HepG2 (cell line): ENCODE results near the gene HYCC1. TPM values are rescaled to one million over a fixed set of nuclear protein-coding genes. Genes with fewer than 3 reads are reported as not detected.

Experiments
- CCDC6 ChIP-seq: sonication (generic); formaldehyde crosslinking; IDR thresholded peaks from 2 replicates; pipeline ENCODE4 v1.8.1; 2022; ENCODE audit warnings: mild to moderate bottlenecking, missing genetic modification reagents, moderate library complexity
- DMAP1 ChIP-seq: IDR thresholded peaks from 2 replicates; pipeline ENCODE4 v1.6.1; 2016
- FLYWCH1 ChIP-seq: sonication (generic); formaldehyde crosslinking; IDR thresholded peaks from 2 replicates; pipeline ENCODE4 v1.8.1; 2023; ENCODE audit warnings: mild to moderate bottlenecking, missing genetic modification reagents
- FOSL1 ChIP-seq: sonication (generic); formaldehyde crosslinking; IDR thresholded peaks from 2 replicates; pipeline ENCODE4 v1.9.0; 2021; ENCODE audit warnings: missing genetic modification reagents, borderline replicate concordance
- HNRNPUL1 ChIP-seq: fragments of 200-400 bp; formaldehyde crosslinking; IDR thresholded peaks from 2 replicates; pipeline ENCODE4 v1.6.1; 2017; ENCODE audit warnings: low read depth, mild to moderate bottlenecking, low read length, moderate library complexity
- MTA1 ChIP-seq: sonication (generic); formaldehyde crosslinking; IDR thresholded peaks from 2 replicates; pipeline ENCODE4 v1.4.0; 2020; ENCODE audit warnings: missing genetic modification reagents, mild to moderate bottlenecking, borderline replicate concordance
- PHF5A ChIP-seq: IDR thresholded peaks from one replicate; pipeline ENCODE4 v1.6.1; 2018; ENCODE audit warnings: low read depth, missing genetic modification reagents; ENCODE audit not compliant: unreplicated experiment
- STAG1 ChIP-seq: sonication (generic); formaldehyde crosslinking; IDR thresholded peaks from 2 replicates; pipeline ENCODE4 v1.4.0; 2020; ENCODE audit warnings: missing genetic modification reagents
- TCF12 ChIP-seq, 2 experiments: fragments of 450-650 bp in 1 of 2; sonication (generic) in 1 of 2; formaldehyde crosslinking in 1 of 2; IDR thresholded peaks; 2 replicates each; pipeline versions ENCODE4 v1.6.1 to v1.8.0; 2017 to 2022; ENCODE audit warnings: antibody characterized with exemption in 1 of 2, mild to moderate bottlenecking in 1 of 2, missing genetic modification reagents in 1 of 2, moderate library complexity in 1 of 2
- ZFP36L1 ChIP-seq: sonication (generic); formaldehyde crosslinking; IDR thresholded peaks from 2 replicates; pipeline ENCODE4 v1.8.0; 2022; ENCODE audit warnings: mild to moderate bottlenecking, missing genetic modification reagents, moderate library complexity
- ZFP90 ChIP-seq: sonication (generic); formaldehyde crosslinking; IDR thresholded peaks from 2 replicates; pipeline ENCODE4 v1.8.0; 2022; ENCODE audit warnings: missing genetic modification reagents, mild to moderate bottlenecking, inconsistent platforms, borderline replicate concordance
- ZNF138 ChIP-seq: sonication (generic); formaldehyde crosslinking; IDR thresholded peaks from 2 replicates; pipeline ENCODE4 v1.5.0; 2020; ENCODE audit warnings: mild to moderate bottlenecking, low read depth, missing genetic modification reagents
- ZNF350 ChIP-seq: sonication (generic); formaldehyde crosslinking; IDR thresholded peaks from 2 replicates; pipeline ENCODE4 v1.4.0; 2020; ENCODE audit warnings: mild to moderate bottlenecking, low read depth, missing genetic modification reagents, borderline replicate concordance
- ZNF367 ChIP-seq: sonication (generic); formaldehyde crosslinking; IDR thresholded peaks from 2 replicates; pipeline ENCODE4 v1.4.0; 2020; ENCODE audit warnings: missing genetic modification reagents, borderline replicate concordance
- ZNF567 ChIP-seq: sonication (generic); formaldehyde crosslinking; IDR thresholded peaks from 2 replicates; pipeline ENCODE4 v1.8.1; 2023; ENCODE audit warnings: mild to moderate bottlenecking, missing genetic modification reagents, borderline replicate concordance
- ZNF615 ChIP-seq: sonication (generic); formaldehyde crosslinking; IDR thresholded peaks from 2 replicates; pipeline ENCODE4 v1.5.0; 2020; ENCODE audit warnings: mild to moderate bottlenecking, missing genetic modification reagents, borderline replicate concordance
- ZNF713 ChIP-seq: sonication (generic); formaldehyde crosslinking; IDR thresholded peaks from 2 replicates; pipeline ENCODE4 v1.4.0; 2020; ENCODE audit warnings: mild to moderate bottlenecking, missing genetic modification reagents
- polyA plus RNA-seq, 8 experiments: library from polyadenylated mRNA; depleted of rRNA in 3 of 8; stranded (reverse) in 7 of 8; unstranded in 1 of 8; fragments of >200 nt; fragmentation: Illumina TruSeq in 4 of 8; extraction: Trizol in 4 of 8; gene quantifications; 2 replicates each; pipeline versions ENCODE4 v1.2.1 to v1.2.3, GENCODE V29; 2011 to 2016; ENCODE audit warnings: low read depth in 4 of 8, missing spikeins in 1 of 8, mixed read lengths in 1 of 8; ENCODE audit not compliant: insufficient read depth in 1 of 8
- total RNA-seq, 5 experiments: library from RNA; depleted of rRNA; stranded (reverse); fragments of >200 nt; fragmentation: Illumina TruSeq; extraction: Trizol; gene quantifications; 2 replicates each; pipeline ENCODE4 v1.2.3, GENCODE V29; 2016; ENCODE audit warnings: low read depth in 1 of 5
- TF ChIP-seq, protein P1 (sequence below): sonication (generic); formaldehyde crosslinking; IDR thresholded peaks from 2 replicates; pipeline ENCODE4 v1.8.0; 2022; ENCODE audit warnings: mild to moderate bottlenecking, missing genetic modification reagents, moderate library complexity
- TF ChIP-seq, protein P2 (sequence below): sonication (generic); formaldehyde crosslinking; IDR thresholded peaks from 2 replicates; pipeline ENCODE4 v1.4.0; 2020; ENCODE audit warnings: missing genetic modification reagents
- TF ChIP-seq, protein P3 (sequence below): sonication (generic); formaldehyde crosslinking; IDR thresholded peaks from 2 replicates; pipeline ENCODE4 v1.5.0; 2020; ENCODE audit warnings: missing genetic modification reagents
- TF ChIP-seq, protein P4 (sequence below): sonication (generic); formaldehyde crosslinking; IDR thresholded peaks from 2 replicates; pipeline ENCODE4 v1.8.1; 2023; ENCODE audit warnings: mild to moderate bottlenecking, moderate library complexity, missing genetic modification reagents
- TF ChIP-seq, protein P5 (sequence below): IDR thresholded peaks from 2 replicates; pipeline ENCODE4 v1.6.1; 2018; ENCODE audit warnings: missing genetic modification reagents, mild to moderate bottlenecking, missing compliant biosample characterization

Gene HYCC1
- total and polyA plus RNA-seq, 2 of the 13 experiments (the other 11 are each of a cell fraction or from before 2014, with no cell fraction given), result 9.5 to 41.8 TPM

DNA sequence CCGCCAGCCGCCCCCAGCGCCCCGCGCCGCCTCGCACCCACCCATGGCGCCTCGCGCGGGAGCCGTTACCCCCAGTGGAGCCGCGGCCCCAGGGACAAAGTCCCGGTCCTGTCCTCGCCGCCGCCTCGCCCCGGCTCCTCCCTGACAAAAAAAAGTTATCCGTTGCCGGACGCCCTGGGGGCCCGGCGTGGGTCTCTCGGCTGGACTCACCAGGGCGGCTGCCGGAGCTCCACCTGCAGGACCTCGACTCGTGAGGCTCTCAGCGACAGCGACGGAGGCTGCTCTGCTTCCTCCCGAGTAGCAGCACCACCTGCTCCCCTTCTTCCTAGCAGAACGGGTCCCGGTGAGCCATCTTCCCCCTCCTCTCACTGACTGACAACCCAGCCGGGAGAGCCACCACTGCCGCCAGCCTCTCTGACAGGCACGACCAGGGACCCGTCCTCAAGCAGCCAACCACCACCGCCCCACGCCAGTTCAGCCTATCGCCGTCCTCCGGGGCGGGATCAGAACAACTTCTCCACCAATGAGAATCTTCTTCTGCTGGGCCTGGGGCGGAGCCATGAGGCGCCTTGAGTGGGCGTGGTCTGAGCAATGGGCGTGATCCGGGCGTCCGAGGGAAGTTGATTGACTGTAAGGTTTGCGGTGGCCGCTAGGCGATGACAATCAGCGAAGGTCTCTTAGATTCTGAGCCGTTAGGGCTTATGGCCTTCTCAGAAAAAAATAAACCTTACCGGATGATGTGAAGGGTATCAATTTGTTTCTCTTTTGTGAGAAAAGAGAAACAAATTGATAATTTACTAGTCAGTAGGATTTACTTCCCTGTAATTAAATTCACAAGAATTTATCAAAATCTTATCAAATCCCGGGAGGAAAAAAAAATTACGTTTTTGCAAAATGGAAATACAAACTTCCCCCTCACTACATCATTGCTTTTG, at the start of gene HYCC1 (continued):
- TF ChIP-seq CCDC6 (CRISPR knock-in tag) (0 out of 2 replicates have a peak, but pooled peaks have one; percentile 16), ZNF567 (CRISPR knock-in tag) (no peak), ZNF615 (CRISPR knock-in tag) (no peak), STAG1 (0 out of 2 replicates have a peak, but pooled peaks have one; percentile 12), ZNF367 (CRISPR knock-in tag) (0 out of 2 replicates have a peak, but pooled peaks have one; percentile 51), PHF5A (CRISPR knock-in tag) (no peak), FOSL1 (CRISPR knock-in tag) (no peak), FLYWCH1 (CRISPR knock-in tag) (no peak), ZNF138 (CRISPR knock-in tag) (no peak), ZFP90 (CRISPR knock-in tag) (no peak; the same call in 1 of the 2 replicates), TCF12 (IDR thresholded peaks at IDR 0.05) (no peak), TCF12 (CRISPR knock-in tag; IDR thresholded peaks at IDR 0.05) (no peak), MTA1 (no peak), DMAP1 (CRISPR knock-in tag) (peak; percentile 30; the same call in 1 of the 2 replicates), ZFP36L1 (CRISPR knock-in tag) (no peak), ZNF350 (no peak; the same call in 1 of the 2 replicates), ZNF713 (no peak), HNRNPUL1 (no peak)
- TF ChIP-seq, protein P1, sequence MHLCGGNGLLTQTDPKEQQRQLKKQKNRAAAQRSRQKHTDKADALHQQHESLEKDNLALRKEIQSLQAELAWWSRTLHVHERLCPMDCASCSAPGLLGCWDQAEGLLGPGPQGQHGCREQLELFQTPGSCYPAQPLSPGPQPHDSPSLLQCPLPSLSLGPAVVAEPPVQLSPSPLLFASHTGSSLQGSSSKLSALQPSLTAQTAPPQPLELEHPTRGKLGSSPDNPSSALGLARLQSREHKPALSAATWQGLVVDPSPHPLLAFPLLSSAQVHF, result no peak
- TF ChIP-seq, protein P2, sequence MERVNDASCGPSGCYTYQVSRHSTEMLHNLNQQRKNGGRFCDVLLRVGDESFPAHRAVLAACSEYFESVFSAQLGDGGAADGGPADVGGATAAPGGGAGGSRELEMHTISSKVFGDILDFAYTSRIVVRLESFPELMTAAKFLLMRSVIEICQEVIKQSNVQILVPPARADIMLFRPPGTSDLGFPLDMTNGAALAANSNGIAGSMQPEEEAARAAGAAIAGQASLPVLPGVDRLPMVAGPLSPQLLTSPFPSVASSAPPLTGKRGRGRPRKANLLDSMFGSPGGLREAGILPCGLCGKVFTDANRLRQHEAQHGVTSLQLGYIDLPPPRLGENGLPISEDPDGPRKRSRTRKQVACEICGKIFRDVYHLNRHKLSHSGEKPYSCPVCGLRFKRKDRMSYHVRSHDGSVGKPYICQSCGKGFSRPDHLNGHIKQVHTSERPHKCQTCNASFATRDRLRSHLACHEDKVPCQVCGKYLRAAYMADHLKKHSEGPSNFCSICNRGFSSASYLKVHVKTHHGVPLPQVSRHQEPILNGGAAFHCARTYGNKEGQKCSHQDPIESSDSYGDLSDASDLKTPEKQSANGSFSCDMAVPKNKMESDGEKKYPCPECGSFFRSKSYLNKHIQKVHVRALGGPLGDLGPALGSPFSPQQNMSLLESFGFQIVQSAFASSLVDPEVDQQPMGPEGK (CRISPR knock-in tag), result peak; percentile 26; the same call in 1 of the 2 replicates
- TF ChIP-seq, protein P3, sequence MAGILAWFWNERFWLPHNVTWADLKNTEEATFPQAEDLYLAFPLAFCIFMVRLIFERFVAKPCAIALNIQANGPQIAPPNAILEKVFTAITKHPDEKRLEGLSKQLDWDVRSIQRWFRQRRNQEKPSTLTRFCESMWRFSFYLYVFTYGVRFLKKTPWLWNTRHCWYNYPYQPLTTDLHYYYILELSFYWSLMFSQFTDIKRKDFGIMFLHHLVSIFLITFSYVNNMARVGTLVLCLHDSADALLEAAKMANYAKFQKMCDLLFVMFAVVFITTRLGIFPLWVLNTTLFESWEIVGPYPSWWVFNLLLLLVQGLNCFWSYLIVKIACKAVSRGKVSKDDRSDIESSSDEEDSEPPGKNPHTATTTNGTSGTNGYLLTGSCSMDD, result no peak
- TF ChIP-seq, protein P4, sequence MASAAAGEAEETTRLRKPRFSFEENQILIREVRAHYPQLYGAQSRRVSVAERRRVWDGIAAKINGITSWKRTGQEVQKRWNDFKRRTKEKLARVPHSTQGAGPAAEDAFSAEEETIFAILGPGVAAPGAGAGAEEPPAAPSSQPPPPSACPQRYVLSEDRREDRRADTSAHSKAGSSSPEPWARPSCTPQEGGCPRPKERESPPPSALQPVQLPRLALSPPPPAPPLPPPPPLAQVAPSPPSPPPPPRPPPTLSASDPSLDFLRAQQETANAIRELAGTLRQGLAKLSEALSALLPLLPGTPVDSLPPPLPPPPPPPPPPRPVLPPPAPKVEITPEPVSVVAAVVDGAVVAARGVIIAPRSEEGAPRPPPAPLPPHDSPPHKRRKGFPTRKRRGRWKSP (CRISPR knock-in tag), result peak; percentile 60; the same call in 1 of the 2 replicates
- TF ChIP-seq, protein P5, sequence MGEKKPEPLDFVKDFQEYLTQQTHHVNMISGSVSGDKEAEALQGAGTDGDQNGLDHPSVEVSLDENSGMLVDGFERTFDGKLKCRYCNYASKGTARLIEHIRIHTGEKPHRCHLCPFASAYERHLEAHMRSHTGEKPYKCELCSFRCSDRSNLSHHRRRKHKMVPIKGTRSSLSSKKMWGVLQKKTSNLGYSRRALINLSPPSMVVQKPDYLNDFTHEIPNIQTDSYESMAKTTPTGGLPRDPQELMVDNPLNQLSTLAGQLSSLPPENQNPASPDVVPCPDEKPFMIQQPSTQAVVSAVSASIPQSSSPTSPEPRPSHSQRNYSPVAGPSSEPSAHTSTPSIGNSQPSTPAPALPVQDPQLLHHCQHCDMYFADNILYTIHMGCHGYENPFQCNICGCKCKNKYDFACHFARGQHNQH (CRISPR knock-in tag), result peak; percentile 70; the same call in 1 of the 2 replicates
